Astrocyte of the cerebellum (primary cell): ENCODE data around the gene LEUTX.
A peak's percentile ranks its signal among the peaks of the same experiment; 100 is the strongest.

Source experiments
- DNase-seq: peaks from one replicate; pipeline ENCODE4 v3.0.0-alpha.2; 2011; ENCODE audit warnings: low read depth
- H3K4me3 ChIP-seq: 2 replicates; pipeline ENCODE4 v1.5.1; 2011; ENCODE audit warnings: mild to moderate bottlenecking, low read depth, low read length, moderate library complexity
- in situ Hi-C: cut with HindIII; loops from 2 replicates; pipeline ENCODE4 v1.10.0; 2017; ENCODE audit warnings: low sequenced_read_pairs
- TF ChIP-seq, protein P1 (sequence below): IDR thresholded peaks from 2 replicates; pipeline ENCODE4 v1.5.1; 2012; ENCODE audit warnings: low read length, low read depth, moderate library complexity, mild to moderate bottlenecking; ENCODE audit errors: missing control alignments

Gene LEUTX

DNA sequence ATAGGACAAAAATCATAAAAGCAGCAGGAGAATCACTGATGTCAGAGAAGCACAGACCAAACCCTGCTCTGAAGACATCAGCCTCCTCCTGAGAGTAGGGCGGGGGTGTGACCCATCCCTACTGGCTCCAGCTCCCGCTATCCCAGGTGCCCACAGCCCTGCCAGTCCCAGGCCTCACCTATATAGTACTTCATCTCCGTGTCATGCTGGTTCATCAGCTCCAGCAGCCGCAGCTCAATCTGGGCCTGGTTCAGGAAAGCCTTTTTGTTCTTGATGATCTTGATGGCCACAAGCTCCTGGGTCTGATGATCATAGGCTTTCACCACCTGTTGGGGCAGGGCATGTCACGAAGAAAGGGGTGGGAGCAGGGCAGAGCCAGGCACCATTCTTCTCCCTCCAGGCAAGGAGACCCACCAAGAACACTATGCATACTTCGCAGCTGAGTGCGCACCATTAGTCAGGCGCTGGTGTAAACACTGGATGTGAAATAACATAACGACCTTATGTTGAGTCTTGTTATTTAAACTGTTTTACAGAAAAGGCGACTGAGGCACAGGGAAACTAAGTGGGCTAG is 51.1 kb downstream of the LEUTX start:
- DNase-seq: no peak
- TF ChIP-seq, protein P1, sequence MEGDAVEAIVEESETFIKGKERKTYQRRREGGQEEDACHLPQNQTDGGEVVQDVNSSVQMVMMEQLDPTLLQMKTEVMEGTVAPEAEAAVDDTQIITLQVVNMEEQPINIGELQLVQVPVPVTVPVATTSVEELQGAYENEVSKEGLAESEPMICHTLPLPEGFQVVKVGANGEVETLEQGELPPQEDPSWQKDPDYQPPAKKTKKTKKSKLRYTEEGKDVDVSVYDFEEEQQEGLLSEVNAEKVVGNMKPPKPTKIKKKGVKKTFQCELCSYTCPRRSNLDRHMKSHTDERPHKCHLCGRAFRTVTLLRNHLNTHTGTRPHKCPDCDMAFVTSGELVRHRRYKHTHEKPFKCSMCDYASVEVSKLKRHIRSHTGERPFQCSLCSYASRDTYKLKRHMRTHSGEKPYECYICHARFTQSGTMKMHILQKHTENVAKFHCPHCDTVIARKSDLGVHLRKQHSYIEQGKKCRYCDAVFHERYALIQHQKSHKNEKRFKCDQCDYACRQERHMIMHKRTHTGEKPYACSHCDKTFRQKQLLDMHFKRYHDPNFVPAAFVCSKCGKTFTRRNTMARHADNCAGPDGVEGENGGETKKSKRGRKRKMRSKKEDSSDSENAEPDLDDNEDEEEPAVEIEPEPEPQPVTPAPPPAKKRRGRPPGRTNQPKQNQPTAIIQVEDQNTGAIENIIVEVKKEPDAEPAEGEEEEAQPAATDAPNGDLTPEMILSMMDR: no peak
- H3K4me3 ChIP-seq: no peak overlapping the region
- in situ Hi-C loops: no loop called here

DNA sequence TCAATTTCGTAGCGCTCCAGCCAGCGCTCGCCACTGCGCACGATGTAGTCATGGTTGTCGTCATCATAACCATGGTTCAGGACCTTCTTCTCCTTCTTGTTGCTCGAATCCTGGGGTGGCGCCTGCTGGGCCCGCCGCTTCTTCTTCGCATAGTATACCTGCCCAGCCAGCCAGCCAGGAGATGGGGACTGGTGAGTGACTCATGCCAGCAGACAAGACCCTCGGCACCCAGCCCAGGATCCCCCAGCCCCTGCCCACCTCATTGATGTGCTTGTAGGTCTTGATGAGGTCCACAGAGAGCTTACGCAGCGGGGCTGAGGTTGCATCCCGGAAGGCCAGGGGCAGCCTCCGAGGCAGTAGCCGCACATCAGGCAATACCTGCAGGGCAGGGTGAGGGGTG is 51.8 kb downstream of the LEUTX start:
- TF ChIP-seq, protein P1: no peak

DNA sequence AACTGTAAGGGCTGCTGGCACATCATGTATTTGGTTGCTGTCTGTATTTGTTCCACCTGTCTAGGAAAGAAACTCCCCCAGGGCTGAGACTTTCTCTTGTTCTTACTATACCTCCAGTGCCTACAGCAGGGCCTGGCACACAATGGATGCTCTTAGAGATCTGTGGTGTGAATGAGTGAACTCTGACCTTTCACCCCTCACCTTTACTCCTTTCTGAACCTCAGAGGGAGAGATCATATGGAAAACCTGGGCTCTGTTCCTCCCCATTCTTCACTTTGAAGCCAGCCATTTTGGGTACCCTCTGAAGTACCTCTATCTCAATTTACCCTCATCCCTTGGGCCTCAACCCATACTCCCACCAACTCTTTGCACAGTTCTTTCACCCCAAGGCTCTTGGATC is 52.2 kb downstream of the LEUTX start:
- TF ChIP-seq, protein P1: no peak
- in situ Hi-C loops: no loop called here
- H3K4me3 ChIP-seq: no peak overlapping the region
- no peak for DNase-seq

More for the DNA sequence above, 51.8 kb downstream of the LEUTX start:
- no peak for DNase-seq
- no peak overlapping the region for H3K4me3 ChIP-seq
- in situ Hi-C loops: no loop called here

DNA sequence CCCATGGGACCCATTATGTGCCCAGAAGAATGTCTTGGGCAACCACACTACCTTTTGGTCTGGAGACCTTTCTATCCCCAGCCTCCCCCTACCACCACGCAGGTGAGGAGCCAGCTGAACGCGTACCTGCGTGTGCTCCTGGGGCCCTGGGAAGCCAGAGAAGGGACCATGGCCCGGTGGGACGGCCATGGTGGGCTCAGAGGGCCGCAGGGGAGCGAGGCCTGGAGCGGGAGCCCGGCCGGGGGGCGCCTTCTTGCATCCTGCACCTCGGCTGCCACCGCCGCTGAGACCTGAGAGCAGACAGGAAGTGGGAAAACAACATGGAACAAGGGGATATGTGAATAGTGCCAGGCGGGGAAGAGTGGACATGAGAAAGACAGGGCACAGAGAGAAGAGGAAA is 53.0 kb downstream of the LEUTX start:
- no peak for DNase-seq
- in situ Hi-C loops: no loop called here
- TF ChIP-seq, protein P1: no peak
- H3K4me3 ChIP-seq: no peak overlapping the region

DNA sequence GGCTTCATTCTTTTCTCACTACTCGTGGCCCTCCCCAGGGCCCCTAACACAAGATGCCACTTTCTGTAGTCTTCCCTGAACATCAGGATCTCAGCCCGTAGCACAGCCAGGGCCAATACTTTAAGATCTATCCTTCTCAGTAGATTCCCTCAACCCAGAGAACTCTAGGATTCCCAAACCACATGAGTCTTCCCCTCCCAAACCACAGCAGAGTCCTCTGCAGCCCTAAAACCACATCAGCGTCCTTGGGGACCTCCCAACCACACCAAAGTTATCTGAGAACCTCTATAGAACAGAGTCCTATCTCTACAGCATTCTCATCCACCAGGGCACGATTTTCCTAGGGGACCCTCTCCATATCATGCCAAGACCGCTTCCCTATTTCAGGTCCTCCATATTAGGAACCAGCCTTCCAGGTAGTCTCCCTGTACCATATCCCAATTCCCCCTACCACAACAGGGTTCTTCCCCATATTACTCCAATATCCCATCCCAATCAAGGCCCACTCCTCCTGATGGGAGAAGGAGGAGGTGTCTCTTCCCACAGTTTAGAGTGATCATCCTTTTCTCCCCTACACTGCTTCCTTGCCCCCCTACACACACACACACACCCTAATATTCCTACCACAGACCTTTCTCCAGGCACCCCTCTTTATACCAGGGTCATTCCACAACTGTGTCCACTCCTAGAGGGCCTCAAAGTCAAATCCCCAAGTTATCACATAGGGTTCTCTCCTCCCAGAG is 53.9 kb downstream of the LEUTX start:
- no peak for DNase-seq
- in situ Hi-C loops: no loop called here
- TF ChIP-seq, protein P1: no peak
- peak overlapping the region; percentile 87 for H3K4me3 ChIP-seq

DNA sequence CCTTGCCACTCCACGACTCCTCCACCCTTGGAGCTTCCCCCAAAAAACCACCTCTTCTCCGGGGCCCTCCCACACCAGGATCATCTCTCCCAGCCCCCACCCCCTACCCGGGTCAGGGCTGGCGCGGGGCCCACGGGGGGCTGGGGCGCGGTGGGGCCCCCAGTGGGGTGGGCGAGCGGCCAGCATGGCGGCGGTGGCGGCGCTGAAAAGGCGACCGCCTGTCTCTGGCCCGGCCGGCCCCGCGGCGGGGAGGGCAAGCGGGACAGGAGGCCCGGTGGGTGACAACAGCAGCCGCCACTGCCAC is 54.5 kb downstream of the LEUTX start:
- TF ChIP-seq, protein P1: no peak
- in situ Hi-C loops: no loop called here
- no peak for DNase-seq
- peak overlapping the region; percentile 87 for H3K4me3 ChIP-seq
